Stimulated activated naive CD4-positive, alpha-beta T cell treated with Interleukin-2 at 50 U/mL for 16 hours (primary cell): ENCODE results near the gene APLP2.

Source experiments
- DNase-seq: peaks from one replicate; lab custom pipeline; 2025; lab: John Stamatoyannopoulos, UW

Gene APLP2

DNA sequence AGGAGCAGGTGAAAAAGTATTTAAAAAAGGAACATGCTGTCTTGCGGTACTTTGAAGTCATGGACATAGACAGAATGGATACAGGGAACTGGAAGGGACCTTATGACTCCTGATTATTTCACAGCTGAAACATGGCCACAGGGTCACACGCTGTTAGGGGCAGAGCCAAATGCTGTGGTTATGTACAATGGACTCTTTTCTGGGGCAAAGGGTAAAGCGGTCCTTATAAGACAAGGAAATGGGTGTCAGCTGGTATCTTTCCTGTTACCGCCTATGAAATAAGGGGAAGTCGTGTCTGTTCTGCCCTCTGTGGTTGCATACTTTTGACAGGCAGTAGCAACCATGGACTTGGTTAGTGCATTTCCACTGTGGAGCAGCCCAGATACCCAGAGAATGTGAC is 77.1 kb downstream of the APLP2 start:
- DNase-seq = no peak

DNA sequence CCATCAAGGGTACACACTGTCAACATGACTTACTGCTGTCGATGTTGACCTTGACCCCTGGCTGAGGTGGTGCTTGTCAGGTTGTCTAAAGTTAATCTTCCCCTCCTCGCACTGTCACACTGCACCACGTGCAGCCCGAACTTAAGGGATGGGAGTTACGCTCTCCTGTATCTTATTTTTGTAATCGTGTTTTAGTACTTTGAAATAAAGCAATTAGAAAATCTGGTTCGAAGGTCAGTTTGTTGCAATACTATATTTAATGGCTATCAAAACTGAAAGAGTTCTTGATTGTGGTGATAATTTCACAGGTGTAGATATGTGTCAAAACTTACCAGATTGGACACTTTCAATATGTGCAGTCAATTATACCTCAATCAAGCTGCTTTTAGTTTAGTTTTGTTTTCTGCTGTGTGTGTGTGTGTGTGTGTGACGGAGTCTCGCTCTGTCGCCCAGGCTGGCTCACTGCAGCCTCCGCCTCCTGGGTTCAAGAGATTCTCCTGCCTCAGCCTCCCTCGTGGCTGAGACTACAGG is 79.2 kb downstream of the APLP2 start:
- DNase-seq = no peak

DNA sequence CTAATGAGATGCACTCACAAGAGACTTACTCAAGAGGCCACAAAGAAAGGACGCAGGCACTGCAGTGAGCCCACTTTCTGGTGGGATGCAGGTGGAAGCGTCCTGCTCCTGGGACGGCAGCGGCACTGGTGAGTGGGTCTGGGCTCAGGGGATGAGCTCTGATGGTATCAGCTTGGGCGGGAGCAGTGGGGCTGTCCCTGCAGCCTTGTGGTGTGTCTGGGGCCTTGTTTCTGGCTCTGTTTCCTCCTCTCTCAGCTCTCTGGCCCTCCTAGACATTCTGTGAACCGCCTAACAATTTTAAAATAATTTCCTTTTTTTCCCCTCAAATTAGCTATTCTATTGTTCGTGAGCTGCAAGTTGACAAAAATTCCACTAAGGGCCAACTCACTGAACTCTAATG is 81.1 kb downstream of the APLP2 start:
- DNase-seq = no peak

DNA sequence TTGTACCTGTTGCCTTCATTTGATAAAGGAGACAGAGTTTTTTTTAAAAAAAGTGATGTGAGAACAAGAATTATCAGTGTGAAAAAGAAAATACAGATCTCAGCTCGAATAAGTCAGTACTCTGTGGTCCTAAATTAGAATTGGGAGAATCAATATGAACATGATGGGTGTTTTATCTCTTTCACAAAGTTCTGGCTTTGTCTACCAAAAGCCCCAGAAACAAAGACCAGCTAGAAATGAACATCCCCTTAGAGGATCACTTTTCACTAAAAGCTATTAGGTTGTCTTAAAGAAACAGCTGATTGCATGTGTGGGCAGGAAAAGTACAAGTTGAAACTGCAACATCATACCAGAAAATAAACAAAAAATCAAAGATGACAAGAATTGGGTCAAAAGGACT is 81.5 kb downstream of the APLP2 start:
- no peak for DNase-seq

DNA sequence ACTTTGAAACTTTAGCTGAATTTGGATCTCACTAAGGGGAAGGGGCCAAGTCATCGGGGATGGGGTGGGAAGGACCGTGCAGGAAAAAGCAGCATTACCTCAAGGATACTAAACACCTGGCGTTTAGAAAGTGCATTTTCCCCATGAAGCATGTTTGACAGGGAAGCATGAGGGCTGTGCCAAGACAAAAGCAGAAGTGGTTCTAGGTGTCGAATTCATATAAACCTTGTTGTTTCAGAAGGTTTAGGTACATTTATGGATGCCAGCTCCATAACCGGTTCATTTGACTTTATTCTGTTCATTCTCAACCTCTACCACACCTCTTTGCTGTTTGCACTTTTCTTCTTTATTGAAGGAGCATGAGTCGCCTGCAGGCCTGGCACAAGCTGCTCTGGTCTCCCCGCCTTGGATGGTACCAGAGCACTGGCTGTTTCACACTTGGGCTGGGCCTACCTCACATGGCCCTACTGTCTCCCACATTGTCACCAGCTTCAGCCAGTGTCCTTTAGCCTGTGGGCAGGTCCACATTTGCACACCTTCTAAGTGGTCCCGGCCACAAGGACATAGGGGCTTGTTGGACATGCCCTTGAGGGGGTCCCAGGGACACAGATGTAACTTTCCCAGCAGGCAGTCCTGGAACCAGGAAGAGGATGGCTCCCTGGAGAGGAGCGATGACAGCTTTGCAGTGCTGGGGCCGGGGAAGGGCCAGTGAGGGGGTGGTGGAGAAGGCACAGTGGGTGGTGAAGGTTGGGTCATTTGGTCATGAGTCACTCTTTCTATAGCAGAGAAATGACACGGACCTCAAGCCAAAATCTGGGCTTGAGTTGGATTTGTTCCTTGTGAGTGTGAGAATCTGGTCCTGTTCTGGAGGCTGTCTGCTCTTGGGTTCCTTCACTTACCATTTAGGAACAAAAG is 86.7 kb downstream of the APLP2 start:
- DNase-seq = no peak

DNA sequence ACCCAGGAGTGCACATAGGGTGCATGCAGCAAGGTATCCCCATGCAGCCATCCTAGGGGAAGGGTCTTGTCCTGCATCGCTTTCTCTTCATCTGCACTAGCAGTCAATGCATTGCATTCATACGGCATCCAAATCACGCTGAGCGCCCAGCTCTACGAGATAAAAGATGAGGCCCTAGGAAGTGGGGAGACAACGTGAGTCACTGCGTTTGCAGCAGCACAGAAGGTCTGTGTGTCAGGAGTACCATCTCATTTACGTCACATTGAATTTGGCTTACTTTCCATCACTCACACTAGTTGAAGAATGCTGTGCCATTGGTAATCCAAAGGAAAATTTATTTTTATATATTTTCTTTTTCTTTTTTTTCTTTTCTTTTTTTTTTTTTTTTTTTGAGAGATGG is 87.4 kb downstream of the APLP2 start:
- no peak for DNase-seq

DNA sequence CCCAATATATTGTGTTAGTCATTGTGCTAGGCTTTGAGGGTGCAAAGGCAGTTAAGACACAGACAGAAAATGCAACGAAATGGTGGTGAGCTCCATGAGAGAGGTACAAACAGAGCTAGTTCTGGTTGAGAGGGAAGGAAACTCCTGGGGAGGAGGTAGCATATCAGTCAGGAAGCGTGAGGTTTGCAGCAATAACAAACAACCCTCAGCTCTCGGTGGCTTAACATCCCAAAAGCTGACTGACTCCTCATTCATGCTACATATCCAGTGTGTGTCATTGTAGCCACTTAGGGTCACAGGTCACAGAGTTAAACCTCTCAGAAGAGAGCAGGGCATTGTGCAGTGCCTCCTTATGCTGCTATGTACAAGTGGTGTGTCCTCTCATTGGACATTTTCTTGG is 88.1 kb downstream of the APLP2 start:
- no peak for DNase-seq

DNA sequence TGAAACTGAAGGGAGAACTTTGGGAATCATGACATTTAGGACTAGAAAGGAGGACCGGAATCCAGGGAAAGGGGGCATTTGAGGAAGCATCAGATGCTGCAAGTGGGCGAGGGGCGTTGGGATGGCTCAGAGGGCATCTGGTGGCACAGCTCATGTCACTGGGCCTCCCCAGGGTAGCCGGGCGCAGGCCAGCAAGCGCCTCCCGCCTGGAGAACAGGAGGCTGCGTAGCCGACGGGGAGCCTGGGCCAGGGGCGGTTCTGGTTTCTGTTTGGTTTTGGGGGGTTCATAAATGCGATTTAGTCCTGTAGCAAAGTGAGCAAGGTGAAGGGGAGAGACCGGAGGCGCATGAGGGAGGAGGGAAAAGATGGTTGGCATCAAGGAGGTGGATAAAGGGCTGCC is 89.4 kb downstream of the APLP2 start:
- DNase-seq = no peak

DNA sequence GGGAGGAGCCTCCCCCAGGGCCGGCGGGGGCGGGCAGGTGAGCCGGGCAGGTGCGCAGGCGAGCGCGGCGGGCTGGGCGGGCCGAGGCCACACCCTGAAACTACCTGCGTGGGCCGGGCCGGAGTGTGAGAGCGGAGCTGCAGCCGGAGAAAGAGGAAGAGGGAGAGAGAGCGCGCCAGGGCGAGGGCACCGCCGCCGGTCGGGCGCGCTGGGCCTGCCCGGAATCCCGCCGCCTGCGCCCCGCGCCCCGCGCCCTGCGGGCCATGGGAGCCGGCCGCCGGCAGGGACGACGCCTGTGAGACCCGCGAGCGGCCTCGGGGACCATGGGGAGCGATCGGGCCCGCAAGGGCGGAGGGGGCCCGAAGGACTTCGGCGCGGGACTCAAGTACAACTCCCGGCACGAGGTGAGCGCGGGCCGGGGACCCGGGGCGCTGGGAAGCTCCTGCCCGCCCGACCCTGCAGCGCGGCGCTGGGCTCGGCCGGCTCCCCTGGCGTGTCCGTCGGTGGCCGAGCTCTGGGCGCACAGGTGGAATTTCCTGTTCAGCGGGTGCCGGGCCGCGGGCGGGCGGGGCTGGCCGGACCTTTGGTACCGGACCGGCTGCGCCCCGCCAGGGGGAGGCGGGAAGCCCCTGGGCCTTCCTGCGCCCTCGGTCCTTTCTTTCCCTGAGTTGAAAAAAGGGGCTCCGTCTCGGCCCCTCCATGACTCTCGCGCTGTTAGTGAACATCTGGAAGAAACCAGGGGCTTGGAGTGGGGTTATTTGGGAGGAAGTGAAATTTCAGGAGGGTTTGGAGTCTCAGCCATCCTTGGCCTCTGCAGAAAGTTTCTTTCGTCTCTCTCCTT is 90.2 kb downstream of the APLP2 start, which contains the start of gene ST14:
TSS of gene ST14 (plus strand) at position 126 of the 841 bp plus-strand sequence. CDS start at position 324, 198 bp downstream.
- no peak for DNase-seq

DNA sequence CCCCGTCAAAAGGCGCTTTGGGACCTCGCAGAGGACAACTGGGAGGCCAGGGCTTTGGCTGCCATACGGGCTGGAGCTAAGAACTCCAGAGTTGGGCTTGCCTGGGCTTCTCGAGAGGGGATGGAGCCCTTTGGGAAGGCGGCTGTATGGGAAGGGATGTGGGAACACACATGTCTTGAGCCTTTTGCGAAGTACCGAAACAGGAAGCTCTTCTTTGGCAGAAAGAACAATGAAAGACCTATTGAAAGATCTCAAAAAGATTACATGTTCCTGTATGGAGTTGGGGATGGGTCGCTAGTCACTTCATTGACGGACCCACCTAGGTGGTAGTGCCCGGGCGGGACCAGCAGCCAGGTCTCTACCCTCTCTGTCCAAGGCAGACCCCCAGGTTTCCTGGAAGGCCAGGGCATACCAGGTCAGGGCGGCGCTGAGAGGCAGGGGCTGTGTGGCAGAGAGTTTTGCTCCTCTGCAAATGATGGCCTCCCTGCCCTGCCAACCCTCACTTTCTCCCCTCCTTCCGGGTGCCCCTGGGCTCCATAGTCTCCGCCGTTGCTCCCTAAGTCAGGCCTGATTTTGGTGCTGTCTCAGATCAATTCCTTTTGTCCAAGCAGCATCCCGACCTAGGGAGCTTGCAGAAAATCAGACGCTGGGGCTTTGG is 90.9 kb downstream of the APLP2 start:
- DNase-seq = no peak

DNA sequence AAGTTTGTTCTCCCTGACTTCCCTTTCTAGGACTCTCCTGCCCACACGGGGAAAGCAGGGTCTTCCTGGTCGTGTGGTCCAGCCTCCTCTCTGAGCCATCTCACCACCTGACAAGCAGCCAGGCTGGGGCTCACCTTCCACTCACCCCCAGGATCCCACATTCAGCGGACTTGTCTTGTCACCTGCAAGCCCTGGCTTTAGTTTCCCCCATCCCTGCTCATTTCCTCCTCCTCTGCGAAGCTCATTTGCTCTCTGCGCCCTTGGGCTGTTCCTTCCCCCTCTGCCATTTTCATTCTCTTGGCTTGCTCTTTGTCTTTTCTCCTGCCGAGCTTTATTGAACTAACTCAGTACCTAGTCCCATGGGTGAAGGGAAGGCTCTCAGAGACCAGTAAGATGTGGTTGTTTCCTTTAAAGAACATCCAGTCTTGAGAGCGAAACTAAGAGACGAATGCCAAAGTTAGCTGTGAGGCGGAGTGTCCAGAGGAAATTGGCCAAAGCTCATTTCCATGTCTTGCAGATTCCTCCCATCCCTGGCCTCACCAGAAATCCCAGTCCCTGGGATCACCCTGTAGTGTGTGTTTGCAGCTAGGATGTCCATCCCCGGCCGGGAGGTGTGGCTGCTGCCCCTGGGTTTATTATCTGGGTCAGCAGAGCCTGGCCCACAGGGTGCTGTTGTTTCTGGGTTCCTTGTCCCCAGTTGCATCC is 91.9 kb downstream of the APLP2 start:
- no peak for DNase-seq

DNA sequence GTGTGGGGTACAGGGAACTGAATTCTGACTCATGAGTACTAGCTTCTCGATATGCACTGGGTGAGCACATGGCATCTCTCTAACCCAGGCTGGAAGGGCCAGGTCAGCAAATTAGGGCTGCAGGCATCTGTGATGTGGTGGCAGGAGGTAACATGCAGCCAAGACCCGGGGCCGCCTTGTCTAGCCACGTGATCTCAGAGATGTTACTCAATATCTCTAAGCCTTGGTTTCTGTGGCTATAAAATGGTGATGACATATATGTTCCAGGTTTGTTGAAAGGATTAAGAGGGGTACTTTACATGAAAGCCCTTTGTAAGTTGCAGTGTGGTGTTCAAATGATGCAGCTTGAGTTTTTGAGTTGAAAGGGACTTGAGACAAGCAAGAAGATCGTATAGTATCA is 93.0 kb downstream of the APLP2 start:
- DNase-seq = no peak

DNA sequence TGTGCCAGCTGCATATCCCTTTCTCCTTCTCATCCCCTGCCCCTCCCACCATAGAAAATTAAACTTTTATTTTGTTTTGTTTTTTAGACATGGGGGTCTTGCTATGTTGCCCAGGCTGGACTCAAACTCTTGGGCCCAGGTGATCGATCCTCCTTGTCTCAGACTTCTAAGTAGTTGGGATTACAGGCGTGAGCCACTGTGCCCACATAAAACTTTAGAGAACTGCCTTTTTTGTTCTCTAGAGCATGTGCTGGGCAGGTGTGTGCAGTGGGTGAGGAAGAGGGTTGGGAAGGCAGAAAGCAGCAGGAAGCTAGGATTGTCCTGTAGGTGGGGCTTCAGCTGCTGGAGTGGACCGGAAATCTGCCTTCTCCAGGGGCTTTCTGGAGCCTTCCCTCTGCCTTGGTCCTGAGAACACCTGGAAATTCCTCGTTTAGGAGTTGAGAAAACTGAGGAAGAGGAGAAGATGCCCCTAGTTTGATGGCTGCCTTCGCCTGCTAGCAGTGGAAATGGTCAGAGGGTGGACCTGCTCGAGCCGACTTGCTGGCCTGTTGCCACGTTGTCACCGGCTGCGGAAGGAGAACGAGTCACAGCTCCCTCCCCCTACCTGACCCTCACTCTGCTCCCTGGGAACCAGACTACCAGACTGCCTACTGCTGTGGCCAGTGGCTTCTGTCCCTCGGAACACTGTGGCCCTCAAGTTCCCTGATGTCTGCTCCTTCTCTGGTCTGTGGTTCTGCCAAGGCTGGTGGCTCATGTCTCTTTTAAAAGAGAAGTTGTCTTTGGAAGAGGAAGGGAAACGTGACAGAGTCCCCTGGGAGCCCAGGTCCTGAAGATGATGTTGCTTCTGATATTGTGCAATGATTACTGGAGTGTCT is 93.9 kb downstream of the APLP2 start:
- DNase-seq = no peak

DNA sequence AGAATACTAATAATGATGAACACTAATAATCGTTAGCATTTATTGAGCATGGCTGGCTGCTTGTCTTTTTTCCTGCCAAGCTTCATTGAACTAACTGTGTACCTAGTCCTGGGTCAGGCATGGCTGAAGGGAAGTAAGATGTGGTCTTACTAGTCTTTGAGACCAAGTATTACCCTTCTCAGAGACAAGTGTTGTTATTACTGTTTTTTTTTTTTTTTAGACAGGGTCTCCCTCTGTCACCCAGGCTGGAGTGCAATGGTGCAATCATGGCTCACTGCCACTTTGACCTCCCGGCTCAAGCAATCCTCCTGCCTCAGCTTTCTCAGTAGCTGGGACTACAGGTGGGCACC is 94.5 kb downstream of the APLP2 start:
- no peak for DNase-seq

DNA sequence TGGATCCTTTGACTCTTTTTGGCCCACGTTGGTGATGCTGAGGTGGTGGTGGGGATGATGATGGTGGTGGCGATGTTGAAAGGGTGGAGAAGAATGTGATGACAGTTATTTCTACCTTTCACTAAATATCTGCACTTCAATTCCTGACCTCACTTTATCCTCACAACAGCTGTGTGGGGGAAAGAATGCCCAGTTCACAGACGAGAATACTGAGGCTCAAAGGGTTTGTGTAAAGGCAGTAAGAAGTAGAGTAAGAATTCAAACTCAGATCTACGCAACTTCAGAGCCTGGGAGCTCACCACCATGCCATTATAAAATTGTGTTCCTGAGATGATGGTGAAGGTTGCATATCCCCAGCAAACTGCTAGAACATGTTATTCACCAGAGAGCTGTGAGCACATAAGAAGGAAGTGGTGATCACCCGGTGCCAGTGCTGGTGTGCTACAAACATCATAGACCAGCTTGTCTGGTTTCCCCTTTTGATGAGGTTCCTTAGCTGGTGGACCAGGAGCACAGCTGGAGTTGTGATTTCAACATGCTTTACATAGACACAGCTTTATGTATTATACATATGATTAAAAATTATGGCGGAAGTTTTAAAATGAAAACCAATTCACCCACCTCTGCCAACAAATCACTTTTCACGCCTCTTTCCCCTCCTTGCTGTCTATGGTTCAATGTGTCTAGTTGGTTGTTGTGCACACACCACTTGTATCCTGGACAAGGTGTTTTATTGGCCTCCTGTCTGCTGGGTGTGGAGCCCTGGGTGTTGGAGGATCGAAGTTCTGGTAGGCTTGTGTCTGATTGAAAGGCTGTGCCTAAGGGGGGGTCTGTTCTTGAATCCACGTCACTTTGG is 96.1 kb downstream of the APLP2 start:
- DNase-seq = no peak

DNA sequence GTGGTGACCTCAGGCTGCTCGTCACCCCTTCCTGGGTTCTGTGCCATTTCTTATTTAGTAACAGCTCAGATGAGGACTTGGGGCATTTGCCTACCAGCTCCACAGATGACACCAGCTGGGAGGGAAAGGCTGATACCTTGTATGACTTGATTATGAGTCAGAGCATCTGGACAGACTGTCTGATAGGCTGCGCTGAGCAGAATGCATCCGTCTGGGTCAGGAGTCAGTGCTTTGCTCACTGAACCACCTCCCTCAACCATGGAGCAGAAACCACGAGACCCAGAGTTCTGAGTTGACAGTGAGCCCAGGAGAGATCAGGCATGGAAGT is 96.7 kb downstream of the APLP2 start:
- DNase-seq = no peak

DNA sequence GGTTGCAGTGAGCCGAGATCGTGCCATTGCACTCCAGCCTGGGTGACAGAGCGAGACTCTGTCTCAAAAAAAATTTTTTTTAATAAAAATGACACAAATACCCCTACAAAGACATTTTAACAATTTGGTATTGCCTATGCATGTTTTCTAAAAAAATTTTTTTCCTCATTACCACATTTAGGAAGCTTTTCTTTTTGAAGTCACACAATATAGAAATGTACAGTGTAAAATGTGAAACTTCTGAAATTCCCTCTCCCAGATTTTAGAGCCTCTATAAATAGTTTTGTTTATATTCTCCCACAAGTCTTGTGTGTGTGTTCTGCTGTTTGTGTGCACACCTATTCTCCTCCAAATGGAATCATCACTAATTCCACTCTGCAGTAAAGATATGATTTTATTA is 97.5 kb downstream of the APLP2 start:
- no peak for DNase-seq

DNA sequence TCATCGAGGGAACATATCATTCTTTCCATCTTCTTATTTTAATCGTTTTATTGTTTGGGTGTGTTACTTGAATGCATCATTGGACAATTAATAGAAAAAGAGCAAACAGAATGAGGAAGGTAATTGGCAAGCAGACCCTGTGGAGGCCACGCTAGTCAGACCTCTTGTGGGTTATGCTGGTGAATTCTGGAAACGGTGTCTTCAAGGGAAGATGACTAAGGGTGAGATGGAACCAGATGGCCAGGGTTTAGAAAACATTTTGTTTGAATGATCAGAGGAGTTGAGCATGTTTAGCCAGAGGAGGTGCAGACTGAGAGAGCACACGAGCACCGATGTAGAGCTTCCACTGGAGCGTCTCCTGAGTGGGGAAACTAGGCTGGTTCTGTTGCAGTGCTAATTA is 98.4 kb downstream of the APLP2 start:
- no peak for DNase-seq

DNA sequence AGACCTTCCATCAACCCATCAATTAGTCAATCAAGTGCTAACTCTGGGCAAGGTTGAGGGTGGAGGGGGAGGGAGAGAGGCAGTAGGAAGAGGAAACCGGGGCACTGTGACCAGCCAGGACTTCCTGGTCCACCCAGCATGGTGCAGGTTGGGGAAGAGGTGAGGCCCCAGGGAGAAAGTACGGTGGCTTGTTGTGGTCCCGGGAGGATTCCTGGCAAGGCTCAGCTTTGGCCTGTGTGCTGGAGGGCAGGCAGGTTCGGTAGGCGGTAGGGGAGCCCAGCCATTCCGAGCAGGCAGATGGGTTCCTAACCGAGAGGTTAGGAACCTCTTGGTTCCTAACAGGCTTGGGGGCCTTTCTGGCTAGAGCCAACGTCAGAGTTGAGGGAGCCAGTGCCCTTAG is 100.7 kb downstream of the APLP2 start:
- no peak for DNase-seq

DNA sequence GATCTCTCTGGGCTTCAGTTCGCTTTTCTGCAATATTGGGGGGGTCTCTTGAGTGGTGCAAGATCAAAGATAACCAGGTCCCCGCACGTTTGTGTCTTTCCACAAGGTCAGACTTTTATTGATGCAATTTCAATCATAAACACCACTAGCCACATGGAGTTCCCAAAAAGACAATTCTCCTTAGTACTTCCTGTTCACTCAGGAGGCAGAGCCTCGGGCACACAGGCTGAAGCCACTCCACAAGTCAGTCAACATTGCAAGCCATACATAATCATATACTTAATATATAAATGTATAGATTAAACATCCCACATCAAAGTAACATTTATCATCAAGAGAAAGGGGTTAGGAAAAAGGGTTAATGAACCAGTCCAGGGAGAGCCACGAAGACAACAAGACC is 101.8 kb downstream of the APLP2 start:
- no peak for DNase-seq
